A549 (cell line): ENCODE data around the gene NPHP1. TPM values are rescaled to one million over a fixed set of nuclear protein-coding genes. Genes with fewer than 3 reads are reported as not detected.
"Not testable (repeated sequence)": the region's sequence is repeated elsewhere in the genome, so short reads cannot be mapped to it uniquely, and the experiment has no call there.

Experiments used
- ATAC-seq, 2 experiments: fragments of 200-7000 bp in 1 of 2; fragments of >200 bp in 1 of 2; cut with Nextera tagmentation in 1 of 2; cut with Tn5 transposase in 1 of 2; 3 replicates each; pipeline versions ENCODE4 v1.8.0 to v1.9.1; 2018 to 2020; ENCODE audit warnings: mild to moderate bottlenecking in 1 of 2, moderate library complexity in 1 of 2
- CTCF ChIA-PET: fragments of 300-600 bp; sonication (Branson Sonifier 250); formaldehyde crosslinking; extraction: SDS; loops from one replicate; lab custom pipeline; 2021; ENCODE audit warnings: antibody characterized with exemption, inconsistent platforms; lab: Yijun Ruan, JAX
- POLR2A ChIA-PET: fragments of 350-600 bp; formaldehyde crosslinking; extraction: SDS; loops from one replicate; lab custom pipeline; 2021; ENCODE audit warnings: antibody characterized with exemption, inconsistent platforms; lab: Yijun Ruan, JAX
- DNase-seq, 2 experiments: peaks; one replicate each; pipeline versions ENCODE4 v3.0.0 to v3.0.0-alpha.2; 2011 to 2016; ENCODE audit warnings: low read depth in 1 of 2, low spot score in 1 of 2
- FAIRE-seq: peaks from 2 replicates; lab custom pipeline; 2011; peaks lifted over from hg19 to GRCh38; lab: Jason Lieb, UNC
- H3K27ac ChIP-seq, 2 experiments: fragments of >200 bp; sonication (Bioruptor Twin); formaldehyde crosslinking; 3 replicates each; pipeline ENCODE4 v1.5.1; 2016 to 2017
- H3K4me1 ChIP-seq: fragments of >200 bp; sonication (Bioruptor Twin); formaldehyde crosslinking; 3 replicates; pipeline ENCODE4 v1.6.1; 2016
- H3K4me2 ChIP-seq: fragments of >200 bp; sonication (Bioruptor Twin); formaldehyde crosslinking; 3 replicates; pipeline ENCODE4 v1.6.1; 2016
- H3K4me3 ChIP-seq: fragments of >200 bp; sonication (Bioruptor Twin); formaldehyde crosslinking; 3 replicates; pipeline ENCODE4 v1.5.1; 2016
- H3K9me3 ChIP-seq: fragments of >200 bp; sonication (Bioruptor Twin); formaldehyde crosslinking; 3 replicates; pipeline ENCODE4 v1.6.1; 2016
- CBX8 ChIP-seq: fragments of 200-600 bp; sonication (generic); IDR thresholded peaks from 2 replicates; pipeline ENCODE4 v1.6.1; 2016
- CEBPB ChIP-seq, 2 experiments: fragments of >200 bp in 1 of 2; sonication (Bioruptor Twin) in 1 of 2; formaldehyde crosslinking in 1 of 2; IDR thresholded peaks; 2 replicates each; pipeline ENCODE4 v1.6.1; 2012 to 2016
- CHD2 ChIP-seq: fragments of 150-350 bp; IDR thresholded peaks from 2 replicates; pipeline ENCODE4 v1.6.1; 2014; ENCODE audit warnings: low read length; ENCODE audit not compliant: partially characterized antibody
- CHD4 ChIP-seq: fragments of 200-600 bp; sonication (generic); IDR thresholded peaks from 2 replicates; pipeline ENCODE4 v1.6.1; 2016; ENCODE audit warnings: antibody characterized with exemption, mild to moderate bottlenecking, borderline replicate concordance
- EHMT2 ChIP-seq: fragments of 200-600 bp; sonication (generic); IDR thresholded peaks from 2 replicates; pipeline ENCODE4 v1.6.1; 2016; ENCODE audit warnings: antibody characterized with exemption, low read depth, mild to moderate bottlenecking, moderate library complexity
- FOSL2 ChIP-seq, 2 experiments: fragments of 450-650 bp in 1 of 2; fragments of >200 bp in 1 of 2; sonication (Bioruptor Twin) in 1 of 2; formaldehyde crosslinking; IDR thresholded peaks; 2 replicates each; pipeline versions ENCODE4 v1.5.0 to v1.6.1; 2016 to 2020; ENCODE audit warnings: mild to moderate bottlenecking in 1 of 2, moderate library complexity in 1 of 2
- GATA3 ChIP-seq: IDR thresholded peaks from 2 replicates; pipeline ENCODE4 v1.6.1; 2012; ENCODE audit warnings: borderline replicate concordance
- HOXA7 ChIP-seq: fragments of 250-450 bp; sonication (Bioruptor Pico); IDR thresholded peaks from 2 replicates; pipeline ENCODE4 v1.5.0; 2020; ENCODE audit warnings: mild to moderate bottlenecking, moderate library complexity
- HOXB5 ChIP-seq: fragments of 250-450 bp; sonication (Bioruptor Pico); IDR thresholded peaks from 2 replicates; pipeline ENCODE4 v1.5.0; 2020; ENCODE audit warnings: mild to moderate bottlenecking, moderate library complexity
- KDM5A ChIP-seq: fragments of 200-600 bp; sonication (generic); IDR thresholded peaks from 2 replicates; pipeline ENCODE4 v1.6.1; 2016; ENCODE audit warnings: antibody characterized with exemption, mild to moderate bottlenecking
- MAFK ChIP-seq: fragments of 450-650 bp; IDR thresholded peaks from 2 replicates; pipeline ENCODE4 v1.6.1; 2014; ENCODE audit not compliant: partially characterized antibody
- MAZ ChIP-seq: fragments of 150-350 bp; IDR thresholded peaks from 2 replicates; pipeline ENCODE4 v1.6.1; 2014; ENCODE audit warnings: antibody characterized with exemption, low read depth, low read length, borderline replicate concordance
- MYC ChIP-seq: IDR thresholded peaks from 2 replicates; pipeline ENCODE4 v1.6.1; 2012; ENCODE audit warnings: mild to moderate bottlenecking, inconsistent platforms, low read length, improper control_type of control experiment, borderline replicate concordance
- PHF8 ChIP-seq: fragments of 200-600 bp; sonication (generic); IDR thresholded peaks from 2 replicates; pipeline ENCODE4 v1.6.1; 2016; ENCODE audit warnings: low read depth, mild to moderate bottlenecking, antibody characterized with exemption, moderate library complexity, borderline replicate concordance
- POLR2A ChIP-seq: IDR thresholded peaks from 2 replicates; pipeline ENCODE4 v1.6.1; 2012; ENCODE audit warnings: mild to moderate bottlenecking, low read length
- RAD21 ChIP-seq, 2 experiments: fragments of >200 bp in 1 of 2; sonication (Bioruptor Twin) in 1 of 2; formaldehyde crosslinking in 1 of 2; IDR thresholded peaks in 1 of 2; conservative IDR thresholded peaks in 1 of 2; 2 replicates in 1 of 2; 3 replicates in 1 of 2; pipeline ENCODE4 v1.6.1; 2012 to 2018; ENCODE audit warnings: inconsistent platforms in 1 of 2
- RCOR1 ChIP-seq: fragments of 150-350 bp; IDR thresholded peaks from 2 replicates; pipeline ENCODE4 v1.6.1; 2014; ENCODE audit warnings: antibody characterized with exemption, low read length, low read depth
- SMC3 ChIP-seq: fragments of >200 bp; sonication (Bioruptor Twin); formaldehyde crosslinking; IDR thresholded peaks from 3 replicates; pipeline ENCODE4 v1.6.1; 2018; ENCODE audit warnings: inconsistent platforms
- SREBF2 ChIP-seq: fragments of 450-650 bp; IDR thresholded peaks from 2 replicates; pipeline ENCODE4 v1.6.1; 2014; ENCODE audit warnings: mild to moderate bottlenecking, moderate library complexity
- TP53 ChIP-seq: fragments of 250-450 bp; sonication (Bioruptor Pico); IDR thresholded peaks from 2 replicates; pipeline ENCODE4 v1.5.0; 2021; ENCODE audit warnings: mild to moderate bottlenecking, moderate library complexity
- ZC3H11A ChIP-seq: fragments of 450-650 bp; IDR thresholded peaks from 2 replicates; pipeline ENCODE4 v1.6.1; 2014; ENCODE audit warnings: antibody characterized with exemption, mild to moderate bottlenecking
- WGBS: methylation state at CpG from one replicate; pipeline ENCODE4 v1.1.6; 2017; ENCODE audit errors: missing lambda C conversion rate; 5-methylcytosine and 5-hydroxymethylcytosine counted together
- polyA plus RNA-seq, 4 experiments: library from polyadenylated mRNA; depleted of rRNA in 3 of 4; stranded (reverse); fragments of >200 nt; fragmentation: RNase III in 1 of 4; extraction: RNeasy Plus Mini Kit Qiagen cat#74134 plus additional on column Dnase treatment in 1 of 4; gene quantifications; 2 replicates in 3 of 4; 3 replicates in 1 of 4; pipeline ENCODE4 v1.2.3, GENCODE V29; 2011 to 2017
- TF ChIP-seq, protein P1 (sequence below): IDR thresholded peaks from 2 replicates; pipeline ENCODE4 v1.6.1; 2012; ENCODE audit warnings: low read depth, borderline replicate concordance
- TF ChIP-seq, protein P2 (sequence below): fragments of >200 bp; sonication (Bioruptor Twin); formaldehyde crosslinking; IDR thresholded peaks from 3 replicates; pipeline ENCODE4 v1.6.1; 2016
- TF ChIP-seq, protein P3 (sequence below): fragments of 200-600 bp; sonication (generic); IDR thresholded peaks from 2 replicates; pipeline ENCODE4 v1.6.1; 2016; ENCODE audit warnings: antibody characterized with exemption, mild to moderate bottlenecking, moderate library complexity
- TF ChIP-seq, protein P4 (sequence below): fragments of >200 bp; sonication (Bioruptor Twin); formaldehyde crosslinking; IDR thresholded peaks from 3 replicates; pipeline ENCODE4 v1.5.1; 2016
- TF ChIP-seq, protein P5 (sequence below): fragments of 450-650 bp; IDR thresholded peaks from 2 replicates; pipeline ENCODE4 v1.6.1; 2014; ENCODE audit warnings: antibody characterized with exemption
- TF ChIP-seq, protein P6 (sequence below): IDR thresholded peaks from 2 replicates; pipeline ENCODE4 v1.6.1; 2012
- TF ChIP-seq, protein P7 (sequence below): fragments of 150-350 bp; IDR thresholded peaks from 2 replicates; pipeline ENCODE4 v1.6.1; 2014; ENCODE audit warnings: low read depth, mild to moderate bottlenecking, low read length

NPHP1 gene
- polyA plus RNA-seq, 2 of the 4 experiments (the other 2 are of a cell fraction): 8.4 to 15.4 TPM

DNA sequence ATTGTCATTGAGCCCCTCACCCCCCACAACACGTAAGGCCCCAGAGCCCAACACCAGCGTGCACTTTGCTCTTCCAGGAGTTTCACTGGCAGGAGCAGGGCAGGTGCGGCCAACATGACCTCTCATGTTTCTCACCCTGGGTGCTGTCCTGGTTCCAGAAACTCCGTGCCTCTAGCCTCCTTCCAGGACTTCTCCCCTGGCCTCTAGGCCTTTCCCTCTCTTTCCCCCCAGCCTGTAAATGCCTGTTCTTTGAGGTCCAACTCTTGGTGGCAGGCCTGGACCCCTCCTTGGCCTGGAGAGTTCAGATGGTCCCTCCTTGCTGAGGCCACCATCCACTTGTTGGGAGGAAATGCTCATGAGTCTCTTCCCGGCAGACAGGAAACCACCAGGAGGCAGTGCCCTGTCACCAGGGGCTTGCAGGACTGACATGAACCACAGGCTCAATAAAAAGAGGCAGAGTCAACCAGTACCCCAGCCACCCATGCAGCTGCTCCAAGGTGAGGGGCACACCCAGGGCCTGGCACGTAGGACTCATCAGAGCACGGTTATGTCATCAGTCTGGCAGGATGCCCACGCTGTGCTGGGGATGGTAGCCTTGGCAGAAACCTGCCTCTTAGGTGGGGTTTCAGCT, 90.7 kb downstream of the NPHP1 start:
- CTCF ChIA-PET: interaction anchor here (0.7 to 3.9 kb wide), 13 partner anchors 7 to 64 kb away, joined by 3 to 39 read pairs (median 4); no protein-coding TSS in a partner anchor
- no peak for FAIRE-seq
- peak overlapping the region; percentile 96 for H3K27ac ChIP-seq
- H3K4me1 ChIP-seq: peaks cover 26% of the 10 kb centered on the region
- POLR2A ChIA-PET: interaction anchor here (3.6 kb wide), 1 partner anchor 8 kb away, joined by 56 read pairs; no protein-coding TSS in a partner anchor
- peak; percentile 68 to 92 for DNase-seq
- H3K4me2 ChIP-seq: peak overlapping the region; percentile 94
- H3K9me3 ChIP-seq: peaks cover 17% of the 10 kb centered on the region; the same call in 2 of the 3 replicates
- peak; percentile 58 to 67 for ATAC-seq
- WGBS: 5% methylated on average over 7 of the region's 8 CpGs
- TF ChIP-seq KDM5A: no peak
- peak; percentile 40; the same call in 2 of the 3 replicates for TF ChIP-seq SMC3
- TF ChIP-seq CBX8: no peak
- TF ChIP-seq MAFK: peak; percentile 3
- TF ChIP-seq, protein P1, sequence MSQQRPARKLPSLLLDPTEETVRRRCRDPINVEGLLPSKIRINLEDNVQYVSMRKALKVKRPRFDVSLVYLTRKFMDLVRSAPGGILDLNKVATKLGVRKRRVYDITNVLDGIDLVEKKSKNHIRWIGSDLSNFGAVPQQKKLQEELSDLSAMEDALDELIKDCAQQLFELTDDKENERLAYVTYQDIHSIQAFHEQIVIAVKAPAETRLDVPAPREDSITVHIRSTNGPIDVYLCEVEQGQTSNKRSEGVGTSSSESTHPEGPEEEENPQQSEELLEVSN: peak; percentile 53
- TF ChIP-seq, protein P2, sequence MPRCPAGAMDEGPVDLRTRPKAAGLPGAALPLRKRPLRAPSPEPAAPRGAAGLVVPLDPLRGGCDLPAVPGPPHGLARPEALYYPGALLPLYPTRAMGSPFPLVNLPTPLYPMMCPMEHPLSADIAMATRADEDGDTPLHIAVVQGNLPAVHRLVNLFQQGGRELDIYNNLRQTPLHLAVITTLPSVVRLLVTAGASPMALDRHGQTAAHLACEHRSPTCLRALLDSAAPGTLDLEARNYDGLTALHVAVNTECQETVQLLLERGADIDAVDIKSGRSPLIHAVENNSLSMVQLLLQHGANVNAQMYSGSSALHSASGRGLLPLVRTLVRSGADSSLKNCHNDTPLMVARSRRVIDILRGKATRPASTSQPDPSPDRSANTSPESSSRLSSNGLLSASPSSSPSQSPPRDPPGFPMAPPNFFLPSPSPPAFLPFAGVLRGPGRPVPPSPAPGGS: 0 out of 3 replicates have a peak, but pooled peaks have one; percentile 44
- TF ChIP-seq, protein P3, sequence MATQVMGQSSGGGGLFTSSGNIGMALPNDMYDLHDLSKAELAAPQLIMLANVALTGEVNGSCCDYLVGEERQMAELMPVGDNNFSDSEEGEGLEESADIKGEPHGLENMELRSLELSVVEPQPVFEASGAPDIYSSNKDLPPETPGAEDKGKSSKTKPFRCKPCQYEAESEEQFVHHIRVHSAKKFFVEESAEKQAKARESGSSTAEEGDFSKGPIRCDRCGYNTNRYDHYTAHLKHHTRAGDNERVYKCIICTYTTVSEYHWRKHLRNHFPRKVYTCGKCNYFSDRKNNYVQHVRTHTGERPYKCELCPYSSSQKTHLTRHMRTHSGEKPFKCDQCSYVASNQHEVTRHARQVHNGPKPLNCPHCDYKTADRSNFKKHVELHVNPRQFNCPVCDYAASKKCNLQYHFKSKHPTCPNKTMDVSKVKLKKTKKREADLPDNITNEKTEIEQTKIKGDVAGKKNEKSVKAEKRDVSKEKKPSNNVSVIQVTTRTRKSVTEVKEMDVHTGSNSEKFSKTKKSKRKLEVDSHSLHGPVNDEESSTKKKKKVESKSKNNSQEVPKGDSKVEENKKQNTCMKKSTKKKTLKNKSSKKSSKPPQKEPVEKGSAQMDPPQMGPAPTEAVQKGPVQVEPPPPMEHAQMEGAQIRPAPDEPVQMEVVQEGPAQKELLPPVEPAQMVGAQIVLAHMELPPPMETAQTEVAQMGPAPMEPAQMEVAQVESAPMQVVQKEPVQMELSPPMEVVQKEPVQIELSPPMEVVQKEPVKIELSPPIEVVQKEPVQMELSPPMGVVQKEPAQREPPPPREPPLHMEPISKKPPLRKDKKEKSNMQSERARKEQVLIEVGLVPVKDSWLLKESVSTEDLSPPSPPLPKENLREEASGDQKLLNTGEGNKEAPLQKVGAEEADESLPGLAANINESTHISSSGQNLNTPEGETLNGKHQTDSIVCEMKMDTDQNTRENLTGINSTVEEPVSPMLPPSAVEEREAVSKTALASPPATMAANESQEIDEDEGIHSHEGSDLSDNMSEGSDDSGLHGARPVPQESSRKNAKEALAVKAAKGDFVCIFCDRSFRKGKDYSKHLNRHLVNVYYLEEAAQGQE: no peak
- TF ChIP-seq, protein P4, sequence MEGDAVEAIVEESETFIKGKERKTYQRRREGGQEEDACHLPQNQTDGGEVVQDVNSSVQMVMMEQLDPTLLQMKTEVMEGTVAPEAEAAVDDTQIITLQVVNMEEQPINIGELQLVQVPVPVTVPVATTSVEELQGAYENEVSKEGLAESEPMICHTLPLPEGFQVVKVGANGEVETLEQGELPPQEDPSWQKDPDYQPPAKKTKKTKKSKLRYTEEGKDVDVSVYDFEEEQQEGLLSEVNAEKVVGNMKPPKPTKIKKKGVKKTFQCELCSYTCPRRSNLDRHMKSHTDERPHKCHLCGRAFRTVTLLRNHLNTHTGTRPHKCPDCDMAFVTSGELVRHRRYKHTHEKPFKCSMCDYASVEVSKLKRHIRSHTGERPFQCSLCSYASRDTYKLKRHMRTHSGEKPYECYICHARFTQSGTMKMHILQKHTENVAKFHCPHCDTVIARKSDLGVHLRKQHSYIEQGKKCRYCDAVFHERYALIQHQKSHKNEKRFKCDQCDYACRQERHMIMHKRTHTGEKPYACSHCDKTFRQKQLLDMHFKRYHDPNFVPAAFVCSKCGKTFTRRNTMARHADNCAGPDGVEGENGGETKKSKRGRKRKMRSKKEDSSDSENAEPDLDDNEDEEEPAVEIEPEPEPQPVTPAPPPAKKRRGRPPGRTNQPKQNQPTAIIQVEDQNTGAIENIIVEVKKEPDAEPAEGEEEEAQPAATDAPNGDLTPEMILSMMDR: peak; percentile 34; the same call in 2 of the 3 replicates
- TF ChIP-seq, protein P5, sequence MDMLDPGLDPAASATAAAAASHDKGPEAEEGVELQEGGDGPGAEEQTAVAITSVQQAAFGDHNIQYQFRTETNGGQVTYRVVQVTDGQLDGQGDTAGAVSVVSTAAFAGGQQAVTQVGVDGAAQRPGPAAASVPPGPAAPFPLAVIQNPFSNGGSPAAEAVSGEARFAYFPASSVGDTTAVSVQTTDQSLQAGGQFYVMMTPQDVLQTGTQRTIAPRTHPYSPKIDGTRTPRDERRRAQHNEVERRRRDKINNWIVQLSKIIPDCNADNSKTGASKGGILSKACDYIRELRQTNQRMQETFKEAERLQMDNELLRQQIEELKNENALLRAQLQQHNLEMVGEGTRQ: no peak
- TF ChIP-seq RAD21 (conservative IDR thresholded peaks at IDR 0.05 in 1 of 2, IDR thresholded peaks at IDR 0.05 in 1 of 2): peak; percentile 23 to 26; a peak in 2 of 5 replicates
- no peak for TF ChIP-seq CHD4
- no peak for TF ChIP-seq ZC3H11A
- TF ChIP-seq CHD2: no peak
- no peak for TF ChIP-seq EHMT2
- no peak for TF ChIP-seq HOXB5 (CRISPR knock-in tag)
- no peak for TF ChIP-seq RCOR1
- TF ChIP-seq MYC: 0 out of 2 replicates have a peak, but pooled peaks have one; percentile 22
- peak in 1 of 2 experiments; percentile 50; a peak in 1 of 4 replicates for TF ChIP-seq CEBPB (IDR thresholded peaks at IDR 0.05)
- no peak for TF ChIP-seq SREBF2
- no peak for TF ChIP-seq FOSL2 (IDR thresholded peaks at IDR 0.05)
- peak; percentile 41 for TF ChIP-seq FOSL2 (CRISPR knock-in tag; IDR thresholded peaks at IDR 0.05)
- TF ChIP-seq POLR2A: peak; percentile 39
- peak; percentile 40; the same call in 1 of the 2 replicates for TF ChIP-seq GATA3
- no peak for TF ChIP-seq MAZ
- TF ChIP-seq, protein P6, sequence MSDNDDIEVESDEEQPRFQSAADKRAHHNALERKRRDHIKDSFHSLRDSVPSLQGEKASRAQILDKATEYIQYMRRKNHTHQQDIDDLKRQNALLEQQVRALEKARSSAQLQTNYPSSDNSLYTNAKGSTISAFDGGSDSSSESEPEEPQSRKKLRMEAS: peak; percentile 62
- TF ChIP-seq, protein P7, sequence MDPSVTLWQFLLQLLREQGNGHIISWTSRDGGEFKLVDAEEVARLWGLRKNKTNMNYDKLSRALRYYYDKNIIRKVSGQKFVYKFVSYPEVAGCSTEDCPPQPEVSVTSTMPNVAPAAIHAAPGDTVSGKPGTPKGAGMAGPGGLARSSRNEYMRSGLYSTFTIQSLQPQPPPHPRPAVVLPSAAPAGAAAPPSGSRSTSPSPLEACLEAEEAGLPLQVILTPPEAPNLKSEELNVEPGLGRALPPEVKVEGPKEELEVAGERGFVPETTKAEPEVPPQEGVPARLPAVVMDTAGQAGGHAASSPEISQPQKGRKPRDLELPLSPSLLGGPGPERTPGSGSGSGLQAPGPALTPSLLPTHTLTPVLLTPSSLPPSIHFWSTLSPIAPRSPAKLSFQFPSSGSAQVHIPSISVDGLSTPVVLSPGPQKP: no peak
- no peak for TF ChIP-seq PHF8
- TF ChIP-seq HOXA7: no peak
- TF ChIP-seq TP53 (CRISPR knock-in tag): no peak
- TF ChIP-seq, all 56 proteins: peak for 12
- H3K4me3 ChIP-seq: peak overlapping the region; percentile 90

DNA sequence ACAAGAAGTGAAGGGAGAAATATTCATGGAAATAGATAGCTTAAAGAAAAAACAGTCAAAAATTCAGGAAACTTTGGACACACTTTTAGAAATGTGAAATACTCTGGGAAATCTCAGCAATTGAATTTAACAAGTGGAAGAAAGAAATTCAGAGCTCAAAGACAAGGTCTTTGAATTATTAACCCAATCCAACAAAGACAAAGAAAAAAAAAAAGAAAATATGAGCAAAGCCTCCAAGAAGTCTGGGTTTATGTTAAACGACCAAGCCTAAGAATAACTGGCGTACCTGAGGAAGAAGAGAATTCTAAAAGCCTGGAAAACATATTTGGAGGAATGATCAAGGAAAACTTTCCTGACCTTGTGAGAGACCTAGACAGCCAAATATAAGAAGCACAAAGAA, 96.5 kb downstream of the NPHP1 start:
- FAIRE-seq, H3K4me3 ChIP-seq, DNase-seq, POLR2A ChIA-PET, ATAC-seq: not testable (repeated sequence)
- CTCF ChIA-PET: interaction anchor here (1.8 to 4.3 kb wide), 2 partner anchors 8 to 14 kb away, joined by 8 to 39 read pairs; partner anchors contain the start of gene MALL
- peaks cover 66% of the 10 kb centered on the region for H3K4me1 ChIP-seq
- peak overlapping the region; percentile 98 to 100 for H3K27ac ChIP-seq
- WGBS: 46% methylated on average over 2 of the region's 2 CpGs
- H3K9me3 ChIP-seq: peaks cover 17% of the 10 kb centered on the region; the same call in 2 of the 3 replicates
- H3K4me2 ChIP-seq: peak overlapping the region; percentile 88
